ENCODE data around the gene ZC3H13.

The ZC3H13 gene

GRCh38 chr13:46052319-46053161 is at the start of gene ZC3H13:
Gene ZC3H13, minus strand, starts transcription at chr13:46052746. Its CDS starts 7,239 bp downstream, at chr13:46045507.
- peak; percentile 95 to 97 (median 97) for DNase-seq

GRCh38 chr13:46102255-46102605 is 49.7 kb upstream of the ZC3H13 start:
- no peak for DNase-seq

GRCh38 chr13:46101484-46102254 is 49.1 kb upstream of the ZC3H13 start:
- peak; percentile 45 to 55 (median 51) for DNase-seq

- DNase-seq: no peak
Measured at GRCh38 chr13:46101002-46101401, 48.5 kb upstream of the ZC3H13 start.

- peak; percentile 65 to 84 (median 82) for DNase-seq
Measured at GRCh38 chr13:46100191-46100815, 47.8 kb upstream of the ZC3H13 start.

- DNase-seq: no peak
Measured at GRCh38 chr13:46097663-46098062, 45.1 kb upstream of the ZC3H13 start.

- no peak for DNase-seq
Measured at GRCh38 chr13:46097015-46097414, 44.5 kb upstream of the ZC3H13 start.

- no peak for DNase-seq
Measured at GRCh38 chr13:46094478-46094877, 41.9 kb upstream of the ZC3H13 start.

- DNase-seq: no peak
Measured at GRCh38 chr13:46088821-46089562, 36.4 kb upstream of the ZC3H13 start.

GRCh38 chr13:46087481-46087880 is 34.9 kb upstream of the ZC3H13 start:
- DNase-seq: peak; percentile 22 to 56 (median 54)

GRCh38 chr13:46086985-46087384 is 34.4 kb upstream of the ZC3H13 start:
- DNase-seq: no peak

GRCh38 chr13:46086421-46086922 is 33.9 kb upstream of the ZC3H13 start:
- no peak for DNase-seq

- no peak for DNase-seq
Measured at GRCh38 chr13:46085737-46086136, 33.2 kb upstream of the ZC3H13 start.

- DNase-seq: no peak
Measured at GRCh38 chr13:46082324-46082723, 29.8 kb upstream of the ZC3H13 start.

- DNase-seq: no peak
Measured at GRCh38 chr13:46079770-46080169, 27.2 kb upstream of the ZC3H13 start.

GRCh38 chr13:46077265-46077664 is 24.7 kb upstream of the ZC3H13 start:
- peak; percentile 45 to 69 (median 66) for DNase-seq

GRCh38 chr13:46076827-46077226 is 24.3 kb upstream of the ZC3H13 start:
- no peak for DNase-seq

GRCh38 chr13:46075811-46076210 is 23.3 kb upstream of the ZC3H13 start:
- no peak for DNase-seq

- DNase-seq: no peak
Measured at GRCh38 chr13:46071590-46072249, 19.2 kb upstream of the ZC3H13 start.

GRCh38 chr13:46063292-46063691 is 10.7 kb upstream of the ZC3H13 start:
- DNase-seq: no peak

GRCh38 chr13:46062185-46062584 is 9.6 kb upstream of the ZC3H13 start:
- peak; percentile 75 to 89 (median 82) for DNase-seq

GRCh38 chr13:46059405-46059804 is 6.9 kb upstream of the ZC3H13 start:
- no peak for DNase-seq

Measured in suppressor macrophage treated with lipopolysaccharide for 1 hour (primary cell).